Measurements from ENCODE around the gene GLI3. TPM values are rescaled to one million over a fixed set of nuclear protein-coding genes. Genes with fewer than 3 reads are reported as not detected.
A peak's percentile ranks its signal among the peaks of the same experiment; 100 is the strongest.

The GLI3 gene
- polyA plus RNA-seq, 1 donor: 5.4 TPM

DNA sequence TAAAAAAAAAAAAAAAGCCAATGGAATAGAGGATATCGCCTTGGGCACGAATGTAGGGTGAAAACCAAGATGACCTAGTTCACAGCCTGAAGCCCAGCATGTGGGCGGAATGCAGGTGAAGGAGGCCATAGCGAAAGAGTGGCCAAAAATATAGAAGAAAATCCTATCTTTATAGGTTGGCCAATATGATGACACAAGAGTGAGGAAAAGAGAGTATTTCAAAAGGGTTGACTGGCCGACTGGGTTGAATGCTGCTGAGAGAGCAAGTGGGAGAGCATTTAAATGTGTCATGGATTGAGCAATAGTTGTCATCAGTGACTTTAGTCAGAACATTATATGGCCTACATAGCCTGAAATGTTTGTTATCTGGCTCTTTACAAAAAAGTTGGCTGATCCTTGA lies 17.2 kb upstream of the GLI3 start:
- no peak for DNase-seq
- H3K27ac ChIP-seq (ENCODE audit: low read length): no peak overlapping the region
- H3K36me3 ChIP-seq (ENCODE audit: control insufficient read depth, insufficient read depth, low read length): no peaks in the 10 kb centered on the region
- H3K4me1 ChIP-seq (ENCODE audit: control insufficient read depth, insufficient read depth, low read length): no peaks in the 10 kb centered on the region
- WGBS (ENCODE audit: insufficient coverage, low lambda C conversion rate): 100% methylated on average over 1 of the region's 5 CpGs
- no peaks in the 10 kb centered on the region for H3K9me3 ChIP-seq (ENCODE audit: control insufficient read depth, low read depth, low read length)
- H3K4me3 ChIP-seq (ENCODE audit: low read length): no peak overlapping the region
- no peaks in the 10 kb centered on the region for H3K27me3 ChIP-seq (ENCODE audit: control insufficient read depth, insufficient read depth, low read length)

DNA sequence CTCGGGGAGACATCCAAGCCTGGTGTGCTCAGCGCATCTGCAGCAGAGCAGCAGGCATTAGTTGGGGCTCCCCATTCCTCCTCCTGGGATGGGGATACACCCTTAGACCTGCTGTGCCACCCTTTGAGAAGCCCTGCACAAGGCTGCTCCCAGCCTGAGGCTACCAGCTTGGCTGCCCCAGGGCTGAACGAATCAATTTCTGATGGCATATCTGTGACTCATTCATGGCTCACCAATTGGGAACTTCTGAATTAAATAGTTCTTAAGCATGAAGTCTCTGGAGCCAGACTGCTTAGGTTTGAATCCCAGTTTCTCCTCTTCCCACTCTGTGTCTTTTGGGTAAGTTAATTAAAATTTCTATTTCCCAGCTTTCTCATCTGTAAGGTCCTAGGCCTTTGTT lies 16.3 kb upstream of the GLI3 start:
- H3K27ac ChIP-seq (ENCODE audit: low read length): no peak overlapping the region
- WGBS (ENCODE audit: insufficient coverage, low lambda C conversion rate): no CpG with 5 or more reads among the region's 3 CpGs

GRCh38 chr7:42250411-42250810 lies 13.4 kb upstream of the GLI3 start:
- no CpG with 5 or more reads among the region's 2 CpGs for WGBS (ENCODE audit: insufficient coverage, low lambda C conversion rate)
- H3K36me3 ChIP-seq (ENCODE audit: control insufficient read depth, insufficient read depth, low read length): no peaks in the 10 kb centered on the region
- no peaks in the 10 kb centered on the region for H3K9me3 ChIP-seq (ENCODE audit: control insufficient read depth, low read depth, low read length)
- no peak for DNase-seq
- no peaks in the 10 kb centered on the region for H3K4me1 ChIP-seq (ENCODE audit: control insufficient read depth, insufficient read depth, low read length)
- H3K4me3 ChIP-seq (ENCODE audit: low read length): no peak overlapping the region
- H3K27ac ChIP-seq (ENCODE audit: low read length): no peak overlapping the region
- no peaks in the 10 kb centered on the region for H3K27me3 ChIP-seq (ENCODE audit: control insufficient read depth, insufficient read depth, low read length)

More for the DNA sequence above, 16.3 kb upstream of the GLI3 start:
- Histone ChIP-seq H3K9me3 (ENCODE audit: control insufficient read depth, low read depth, low read length) (no peaks in the 10 kb centered on the region), H3K27me3 (ENCODE audit: control insufficient read depth, insufficient read depth, low read length) (no peaks in the 10 kb centered on the region), H3K4me1 (ENCODE audit: control insufficient read depth, insufficient read depth, low read length) (no peaks in the 10 kb centered on the region), H3K36me3 (ENCODE audit: control insufficient read depth, insufficient read depth, low read length) (no peaks in the 10 kb centered on the region), H3K4me3 (ENCODE audit: low read length) (no peak overlapping the region)
- no peak for DNase-seq

- no peak overlapping the region for H3K4me3 ChIP-seq (ENCODE audit: low read length)
- DNase-seq: no peak
- H3K36me3 ChIP-seq (ENCODE audit: control insufficient read depth, insufficient read depth, low read length): no peaks in the 10 kb centered on the region
- H3K9me3 ChIP-seq (ENCODE audit: control insufficient read depth, low read depth, low read length): no peaks in the 10 kb centered on the region
- WGBS (ENCODE audit: insufficient coverage, low lambda C conversion rate): no CpG with 5 or more reads among the region's 1 CpG
- H3K27ac ChIP-seq (ENCODE audit: low read length): no peak overlapping the region
- peaks cover 2% of the 10 kb centered on the region for H3K27me3 ChIP-seq (ENCODE audit: control insufficient read depth, insufficient read depth, low read length)
- H3K4me1 ChIP-seq (ENCODE audit: control insufficient read depth, insufficient read depth, low read length): no peaks in the 10 kb centered on the region
Observed at GRCh38 chr7:42248579-42248978, 11.6 kb upstream of the GLI3 start.

GRCh38 chr7:42247301-42247700 lies 10.3 kb upstream of the GLI3 start:
- no CpG with 5 or more reads among the region's 5 CpGs for WGBS (ENCODE audit: insufficient coverage, low lambda C conversion rate)
- no peaks in the 10 kb centered on the region for H3K9me3 ChIP-seq (ENCODE audit: control insufficient read depth, low read depth, low read length)
- DNase-seq: no peak

GRCh38 chr7:42244828-42245227 lies 7.8 kb upstream of the GLI3 start:
- Histone ChIP-seq H3K36me3 (ENCODE audit: control insufficient read depth, insufficient read depth, low read length) (no peaks in the 10 kb centered on the region), H3K27me3 (ENCODE audit: control insufficient read depth, insufficient read depth, low read length) (peaks cover 24% of the 10 kb centered on the region), H3K9me3 (ENCODE audit: control insufficient read depth, low read depth, low read length) (no peaks in the 10 kb centered on the region), H3K4me1 (ENCODE audit: control insufficient read depth, insufficient read depth, low read length) (no peaks in the 10 kb centered on the region), H3K27ac (ENCODE audit: low read length) (no peak overlapping the region), H3K4me3 (ENCODE audit: low read length) (no peak overlapping the region)
- no peak for DNase-seq
- no CpG with 5 or more reads among the region's 2 CpGs for WGBS (ENCODE audit: insufficient coverage, low lambda C conversion rate)

More at GRCh38 chr7:42247301-42247700, 10.3 kb upstream of the GLI3 start:
- Histone ChIP-seq H3K4me1 (ENCODE audit: control insufficient read depth, insufficient read depth, low read length) (no peaks in the 10 kb centered on the region), H3K4me3 (ENCODE audit: low read length) (no peak overlapping the region), H3K36me3 (ENCODE audit: control insufficient read depth, insufficient read depth, low read length) (no peaks in the 10 kb centered on the region), H3K27me3 (ENCODE audit: control insufficient read depth, insufficient read depth, low read length) (peaks cover 7% of the 10 kb centered on the region), H3K27ac (ENCODE audit: low read length) (no peak overlapping the region)

DNA sequence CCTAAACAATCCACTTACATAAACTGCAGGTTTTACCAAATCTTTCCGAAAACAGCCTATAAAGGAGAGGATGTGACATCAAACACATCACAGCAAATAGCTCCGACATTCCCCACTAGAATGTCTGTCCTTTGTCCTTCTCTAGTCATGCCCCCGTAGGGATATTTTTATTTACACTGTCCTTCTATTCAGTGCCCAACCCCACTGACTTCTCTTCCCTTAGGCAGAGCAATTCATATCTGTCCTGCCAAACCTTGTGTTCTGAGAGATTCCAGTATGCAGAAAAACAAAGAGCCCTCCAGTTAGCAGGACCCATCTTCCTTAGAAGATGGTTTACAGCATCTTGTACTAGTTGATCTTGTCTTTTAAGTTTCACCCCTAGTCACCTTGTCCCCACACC lies 5.4 kb upstream of the GLI3 start:
- H3K36me3 ChIP-seq (ENCODE audit: control insufficient read depth, insufficient read depth, low read length): no peaks in the 10 kb centered on the region

GRCh38 chr7:42241424-42241823 lies 4.4 kb upstream of the GLI3 start:
- Histone ChIP-seq H3K9me3 (ENCODE audit: control insufficient read depth, low read depth, low read length) (no peaks in the 10 kb centered on the region), H3K4me1 (ENCODE audit: control insufficient read depth, insufficient read depth, low read length) (no peaks in the 10 kb centered on the region), H3K36me3 (ENCODE audit: control insufficient read depth, insufficient read depth, low read length) (no peaks in the 10 kb centered on the region), H3K4me3 (ENCODE audit: low read length) (no peak overlapping the region), H3K27ac (ENCODE audit: low read length) (no peak overlapping the region), H3K27me3 (ENCODE audit: control insufficient read depth, insufficient read depth, low read length) (peaks cover 48% of the 10 kb centered on the region)
- WGBS (ENCODE audit: insufficient coverage, low lambda C conversion rate): no CpG with 5 or more reads among the region's 6 CpGs
- no peak for DNase-seq

More for the DNA sequence above, 5.4 kb upstream of the GLI3 start:
- Histone ChIP-seq H3K4me3 (ENCODE audit: low read length) (no peak overlapping the region), H3K4me1 (ENCODE audit: control insufficient read depth, insufficient read depth, low read length) (no peaks in the 10 kb centered on the region), H3K27me3 (ENCODE audit: control insufficient read depth, insufficient read depth, low read length) (peaks cover 41% of the 10 kb centered on the region), H3K27ac (ENCODE audit: low read length) (no peak overlapping the region), H3K9me3 (ENCODE audit: control insufficient read depth, low read depth, low read length) (no peaks in the 10 kb centered on the region)
- no peak for DNase-seq
- no CpG with 5 or more reads among the region's 3 CpGs for WGBS (ENCODE audit: insufficient coverage, low lambda C conversion rate)

- Histone ChIP-seq H3K36me3 (ENCODE audit: control insufficient read depth, insufficient read depth, low read length) (no peaks in the 10 kb centered on the region), H3K9me3 (ENCODE audit: control insufficient read depth, low read depth, low read length) (no peaks in the 10 kb centered on the region), H3K27me3 (ENCODE audit: control insufficient read depth, insufficient read depth, low read length) (peaks cover 58% of the 10 kb centered on the region), H3K27ac (ENCODE audit: low read length) (no peak overlapping the region), H3K4me1 (ENCODE audit: control insufficient read depth, insufficient read depth, low read length) (no peaks in the 10 kb centered on the region), H3K4me3 (ENCODE audit: low read length) (no peak overlapping the region)
- no peak for DNase-seq
- 67% methylated on average over 1 of the region's 2 CpGs for WGBS (ENCODE audit: insufficient coverage, low lambda C conversion rate)
Observed at GRCh38 chr7:42240416-42240815, 3.4 kb upstream of the GLI3 start.

- WGBS (ENCODE audit: insufficient coverage, low lambda C conversion rate): no CpG with 5 or more reads among the region's 15 CpGs
- no peak for DNase-seq
- Histone ChIP-seq H3K4me3 (ENCODE audit: low read length) (no peak overlapping the region), H3K27ac (ENCODE audit: low read length) (peak overlapping the region; percentile 66), H3K36me3 (ENCODE audit: control insufficient read depth, insufficient read depth, low read length) (no peaks in the 10 kb centered on the region), H3K27me3 (ENCODE audit: control insufficient read depth, insufficient read depth, low read length) (peaks cover 64% of the 10 kb centered on the region), H3K9me3 (ENCODE audit: control insufficient read depth, low read depth, low read length) (no peaks in the 10 kb centered on the region), H3K4me1 (ENCODE audit: control insufficient read depth, insufficient read depth, low read length) (no peaks in the 10 kb centered on the region)
Observed at GRCh38 chr7:42238709-42239366, 1.8 kb upstream of the GLI3 start.
